HepG2 (cell line): ENCODE results near the gene MGAT2. TPM values are rescaled to one million over a fixed set of nuclear protein-coding genes. Genes with fewer than 3 reads are reported as not detected.

Experiments
- AHR ChIP-seq: IDR thresholded peaks from 2 replicates; pipeline ENCODE4 v1.6.1; 2018; ENCODE audit warnings: missing genetic modification reagents, missing compliant biosample characterization
- CREB1 ChIP-seq, 2 experiments: fragments of 450-650 bp in 1 of 2; IDR thresholded peaks; 2 replicates each; pipeline ENCODE4 v1.6.1; 2016 to 2017; ENCODE audit warnings: control low read depth in 1 of 2, mild to moderate bottlenecking in 1 of 2, missing compliant biosample characterization in 1 of 2, missing genetic modification characterization in 1 of 2
- FOXO1 ChIP-seq: sonication (generic); formaldehyde crosslinking; IDR thresholded peaks from 2 replicates; pipeline ENCODE4 v1.4.0; 2020; ENCODE audit warnings: missing genetic modification reagents
- GABPB1 ChIP-seq: IDR thresholded peaks from 2 replicates; pipeline ENCODE4 v1.6.1; 2016; ENCODE audit warnings: mild to moderate bottlenecking, missing genetic modification reagents, moderate library complexity, missing compliant biosample characterization
- GFI1 ChIP-seq: sonication (generic); formaldehyde crosslinking; IDR thresholded peaks from 2 replicates; pipeline ENCODE4 v1.5.0; 2020; ENCODE audit warnings: missing genetic modification reagents, mild to moderate bottlenecking, borderline replicate concordance
- KDM5A ChIP-seq: fragments of 200-600 bp; sonication (generic); IDR thresholded peaks from 2 replicates; pipeline ENCODE4 v1.7.0; 2018; ENCODE audit warnings: antibody characterized with exemption, mild to moderate bottlenecking, low read length, borderline replicate concordance
- MATR3 ChIP-seq: sonication (generic); formaldehyde crosslinking; IDR thresholded peaks from 2 replicates; pipeline ENCODE4 v1.4.0; 2020; ENCODE audit warnings: missing genetic modification reagents
- PAXIP1 ChIP-seq: sonication (generic); formaldehyde crosslinking; conservative IDR thresholded peaks from 2 replicates; pipeline ENCODE4 v1.4.0; 2020; ENCODE audit warnings: mild to moderate bottlenecking, missing genetic modification reagents, moderate library complexity
- RBM22 ChIP-seq: fragments of 200-400 bp; formaldehyde crosslinking; optimal IDR thresholded peaks from 2 replicates; pipeline ENCODE3; 2017; ENCODE audit warnings: mild to moderate bottlenecking, low read length, moderate library complexity
- SALL1 ChIP-seq: sonication (generic); formaldehyde crosslinking; IDR thresholded peaks from 2 replicates; pipeline ENCODE4 v1.8.0; 2022; ENCODE audit warnings: mild to moderate bottlenecking, missing genetic modification reagents
- SOX5 ChIP-seq: IDR thresholded peaks from 2 replicates; pipeline ENCODE4 v1.6.1; 2016; ENCODE audit warnings: borderline replicate concordance
- ZBTB7A ChIP-seq: sonication (generic); formaldehyde crosslinking; IDR thresholded peaks from 2 replicates; pipeline ENCODE4 v1.8.0; 2022; ENCODE audit warnings: mild to moderate bottlenecking, missing genetic modification reagents
- ZNF17 ChIP-seq: sonication (generic); formaldehyde crosslinking; IDR thresholded peaks from 2 replicates; pipeline ENCODE4 v1.5.0; 2020; ENCODE audit warnings: mild to moderate bottlenecking, missing genetic modification reagents
- ZNF225 ChIP-seq: sonication (generic); formaldehyde crosslinking; IDR thresholded peaks from 2 replicates; pipeline ENCODE4 v1.4.0; 2020; ENCODE audit warnings: mild to moderate bottlenecking, missing genetic modification reagents
- ZNF558 ChIP-seq: sonication (generic); formaldehyde crosslinking; IDR thresholded peaks from 2 replicates; pipeline ENCODE4 v1.9.0; 2022; ENCODE audit warnings: mild to moderate bottlenecking, missing genetic modification reagents, borderline replicate concordance
- ZNF569 ChIP-seq: sonication (generic); formaldehyde crosslinking; IDR thresholded peaks from 2 replicates; pipeline ENCODE4 v1.5.0; 2020; ENCODE audit warnings: mild to moderate bottlenecking, missing genetic modification reagents, moderate library complexity, borderline replicate concordance
- polyA plus RNA-seq, 8 experiments: library from polyadenylated mRNA; depleted of rRNA in 3 of 8; stranded (reverse) in 7 of 8; unstranded in 1 of 8; fragments of >200 nt; fragmentation: Illumina TruSeq in 4 of 8; extraction: Trizol in 4 of 8; gene quantifications; 2 replicates each; pipeline versions ENCODE4 v1.2.1 to v1.2.3, GENCODE V29; 2011 to 2016; ENCODE audit warnings: low read depth in 4 of 8, missing spikeins in 1 of 8, mixed read lengths in 1 of 8; ENCODE audit not compliant: insufficient read depth in 1 of 8
- total RNA-seq, 5 experiments: library from RNA; depleted of rRNA; stranded (reverse); fragments of >200 nt; fragmentation: Illumina TruSeq; extraction: Trizol; gene quantifications; 2 replicates each; pipeline ENCODE4 v1.2.3, GENCODE V29; 2016; ENCODE audit warnings: low read depth in 1 of 5
- TF ChIP-seq, protein P1 (sequence below): sonication (generic); formaldehyde crosslinking; IDR thresholded peaks from 2 replicates; pipeline ENCODE4 v1.5.0; 2020; ENCODE audit warnings: missing genetic modification reagents
- TF ChIP-seq, protein P2 (sequence below): sonication (generic); formaldehyde crosslinking; IDR thresholded peaks from 2 replicates; pipeline ENCODE4 v1.5.0; 2020; ENCODE audit warnings: mild to moderate bottlenecking, missing genetic modification reagents
- TF ChIP-seq, protein P3 (sequence below): sonication (generic); formaldehyde crosslinking; IDR thresholded peaks from 2 replicates; pipeline ENCODE4 v1.8.0; 2022; ENCODE audit warnings: mild to moderate bottlenecking, missing genetic modification reagents, borderline replicate concordance

Gene MGAT2
- total and polyA plus RNA-seq, 2 of the 13 experiments (the other 11 are each of a cell fraction or from before 2014, with no cell fraction given) = 12.9 to 51.9 TPM

DNA sequence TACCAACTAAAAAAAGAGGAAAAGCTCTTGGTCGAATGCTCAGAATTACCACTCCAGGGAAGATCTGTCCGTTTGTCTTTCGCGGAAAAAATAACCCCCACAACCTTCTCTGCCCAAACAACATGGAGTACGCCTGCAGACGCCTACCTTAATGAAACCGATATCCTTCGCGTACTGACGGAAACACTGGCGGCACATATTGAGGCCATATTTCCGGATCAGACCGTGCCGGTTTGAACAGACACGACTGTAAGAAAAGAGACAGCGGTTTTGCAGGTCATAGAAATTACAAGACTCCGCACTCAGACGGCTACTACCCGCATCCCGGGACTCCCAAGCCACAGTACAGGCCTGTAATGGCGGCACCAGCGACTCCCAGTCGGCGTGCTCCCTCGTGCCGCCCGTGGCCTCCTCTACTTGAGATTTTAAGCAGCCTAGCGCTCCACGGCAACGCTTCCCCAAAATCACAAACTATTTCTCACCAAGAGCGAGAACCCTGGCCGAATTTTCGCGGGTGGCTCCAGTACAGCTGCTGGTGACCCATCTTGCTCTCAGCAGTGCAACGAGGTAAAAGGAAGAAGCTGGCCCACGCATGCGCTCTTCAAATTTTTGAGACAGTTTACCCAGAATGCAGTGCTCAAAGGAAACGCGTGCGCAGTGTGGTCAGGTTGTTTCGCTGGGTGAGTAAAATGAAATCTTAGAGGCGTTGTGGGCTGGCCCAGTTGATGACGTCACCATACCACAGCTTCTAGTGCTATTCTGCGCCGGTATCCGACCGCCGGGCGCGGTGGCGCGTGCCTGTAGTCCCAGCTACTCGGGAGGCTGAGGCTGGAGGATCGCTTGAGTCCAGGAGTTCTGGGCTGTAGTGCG lies 34.6 kb upstream of the MGAT2 start, which contains the start of gene RPS29 (continued):
- TF ChIP-seq, protein P1, sequence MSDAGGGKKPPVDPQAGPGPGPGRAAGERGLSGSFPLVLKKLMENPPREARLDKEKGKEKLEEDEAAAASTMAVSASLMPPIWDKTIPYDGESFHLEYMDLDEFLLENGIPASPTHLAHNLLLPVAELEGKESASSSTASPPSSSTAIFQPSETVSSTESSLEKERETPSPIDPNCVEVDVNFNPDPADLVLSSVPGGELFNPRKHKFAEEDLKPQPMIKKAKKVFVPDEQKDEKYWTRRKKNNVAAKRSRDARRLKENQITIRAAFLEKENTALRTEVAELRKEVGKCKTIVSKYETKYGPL (CRISPR knock-in tag) = 0 out of 2 replicates have a peak, but pooled peaks have one; percentile 3
- TF ChIP-seq ZNF558 (CRISPR knock-in tag) = 0 out of 2 replicates have a peak, but pooled peaks have one; percentile 12
- TF ChIP-seq MATR3 (CRISPR knock-in tag) = no peak
- TF ChIP-seq AHR (CRISPR knock-in tag) = peak; percentile 90
- peak; percentile 4 for TF ChIP-seq RBM22
- 0 out of 2 replicates have a peak, but pooled peaks have one; percentile 52 for TF ChIP-seq ZNF225 (CRISPR knock-in tag)
- peak; percentile 28 for TF ChIP-seq FOXO1
- TF ChIP-seq KDM5A = peak; percentile 78; the same call in 1 of the 2 replicates
- no peak for TF ChIP-seq ZNF17 (CRISPR knock-in tag)
- no peak for TF ChIP-seq ZBTB7A (CRISPR knock-in tag)
- peak; percentile 87 for TF ChIP-seq SALL1 (CRISPR knock-in tag)
- TF ChIP-seq, protein P2, sequence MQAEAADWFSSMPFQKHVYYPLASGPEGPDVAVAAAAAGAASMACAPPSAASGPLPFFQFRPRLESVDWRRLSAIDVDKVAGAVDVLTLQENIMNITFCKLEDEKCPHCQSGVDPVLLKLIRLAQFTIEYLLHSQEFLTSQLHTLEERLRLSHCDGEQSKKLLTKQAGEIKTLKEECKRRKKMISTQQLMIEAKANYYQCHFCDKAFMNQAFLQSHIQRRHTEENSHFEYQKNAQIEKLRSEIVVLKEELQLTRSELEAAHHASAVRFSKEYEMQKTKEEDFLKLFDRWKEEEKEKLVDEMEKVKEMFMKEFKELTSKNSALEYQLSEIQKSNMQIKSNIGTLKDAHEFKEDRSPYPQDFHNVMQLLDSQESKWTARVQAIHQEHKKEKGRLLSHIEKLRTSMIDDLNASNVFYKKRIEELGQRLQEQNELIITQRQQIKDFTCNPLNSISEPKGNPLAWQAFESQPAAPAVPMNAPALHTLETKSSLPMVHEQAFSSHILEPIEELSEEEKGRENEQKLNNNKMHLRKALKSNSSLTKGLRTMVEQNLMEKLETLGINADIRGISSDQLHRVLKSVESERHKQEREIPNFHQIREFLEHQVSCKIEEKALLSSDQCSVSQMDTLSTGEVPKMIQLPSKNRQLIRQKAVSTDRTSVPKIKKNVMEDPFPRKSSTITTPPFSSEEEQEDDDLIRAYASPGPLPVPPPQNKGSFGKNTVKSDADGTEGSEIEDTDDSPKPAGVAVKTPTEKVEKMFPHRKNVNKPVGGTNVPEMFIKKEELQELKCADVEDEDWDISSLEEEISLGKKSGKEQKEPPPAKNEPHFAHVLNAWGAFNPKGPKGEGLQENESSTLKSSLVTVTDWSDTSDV = no peak
- TF ChIP-seq CREB1 (IDR thresholded peaks at IDR 0.05) = peak; percentile 100
- TF ChIP-seq CREB1 (CRISPR knock-in tag; IDR thresholded peaks at IDR 0.05) = peak; percentile 96
- TF ChIP-seq, protein P3, sequence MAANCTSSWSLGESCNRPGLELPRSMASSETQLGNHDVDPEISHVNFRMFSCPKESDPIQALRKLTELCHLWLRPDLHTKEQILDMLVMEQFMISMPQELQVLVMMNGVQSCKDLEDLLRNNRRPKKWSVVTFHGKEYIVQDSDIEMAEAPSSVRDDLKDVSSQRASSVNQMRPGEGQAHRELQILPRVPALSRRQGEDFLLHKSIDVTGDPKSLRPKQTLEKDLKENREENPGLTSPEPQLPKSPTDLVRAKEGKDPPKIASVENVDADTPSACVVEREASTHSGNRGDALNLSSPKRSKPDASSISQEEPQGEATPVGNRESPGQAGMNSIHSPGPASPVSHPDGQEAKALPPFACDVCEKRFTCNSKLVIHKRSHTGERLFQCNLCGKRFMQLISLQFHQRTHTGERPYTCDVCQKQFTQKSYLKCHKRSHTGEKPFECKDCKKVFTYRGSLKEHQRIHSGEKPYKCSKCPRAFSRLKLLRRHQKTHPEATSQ (CRISPR knock-in tag) = peak; percentile 46; the same call in 1 of the 2 replicates
- peak; percentile 68 for TF ChIP-seq GABPB1 (CRISPR knock-in tag)
- TF ChIP-seq PAXIP1 (CRISPR knock-in tag) = peak; percentile 43; the same call in 1 of the 2 replicates
- TF ChIP-seq GFI1 (CRISPR knock-in tag) = peak; percentile 69; the same call in 1 of the 2 replicates
- TF ChIP-seq SOX5 (CRISPR knock-in tag) = peak; percentile 54; the same call in 1 of the 2 replicates
- TF ChIP-seq ZNF569 (CRISPR knock-in tag) = 0 out of 2 replicates have a peak, but pooled peaks have one; percentile 47
